ENCODE data around the gene BABAM1. TPM values are rescaled to one million over a fixed set of nuclear protein-coding genes. Genes with fewer than 3 reads are reported as not detected.
A peak's percentile ranks its signal among the peaks of the same experiment; 100 is the strongest.

The BABAM1 gene
- total RNA-seq, 1 donor from 2014 or later, result 92.2 TPM

GRCh38 chr19:17244618-17245534 is 22.4 kb upstream of the BABAM1 start:
- Mint-ChIP-seq H3K9me3 (no peaks in the 10 kb centered on the region), H3K36me3 (no peaks in the 10 kb centered on the region), H3K27ac (peak overlapping the region; percentile 79), H3K27me3 (ENCODE audit: low read depth) (no peaks in the 10 kb centered on the region), H3K4me1 (peaks cover 50% of the 10 kb centered on the region), H3K4me3 (peak overlapping the region; percentile 89)
- TF ChIP-seq CTCF (IDR thresholded peaks at IDR 0.05; ENCODE audit: unreplicated experiment), result no peak
- DNase-seq (ENCODE audit: low spot score in 2 of 2, unreplicated experiment in 2 of 2), result peak in 1 of 2 experiments; percentile 59

- no peaks in the 10 kb centered on the region for H3K9me3 Mint-ChIP-seq
- no peaks in the 10 kb centered on the region for H3K36me3 Mint-ChIP-seq
- H3K27ac Mint-ChIP-seq, result peak within 1 kb of the TSS; percentile 92
- H3K27me3 Mint-ChIP-seq (ENCODE audit: low read depth), result no peaks in the 10 kb centered on the region
- DNase-seq (ENCODE audit: low spot score in 2 of 2, unreplicated experiment in 2 of 2), result peak in 1 of 2 experiments; percentile 72
- H3K4me1 Mint-ChIP-seq, result peaks cover 50% of the 10 kb centered on the region
- TF ChIP-seq CTCF (IDR thresholded peaks at IDR 0.05; ENCODE audit: unreplicated experiment), result no peak
- H3K4me3 Mint-ChIP-seq, result peak within 1 kb of the TSS; percentile 90
These were observed 21.7 kb upstream of the BABAM1 start, which contains the start of gene NR2F6 for GRCh38 chr19:17245535-17245984. TSS of gene NR2F6 (minus strand) at chr19:17245919. CDS start at chr19:17245220, 699 bp downstream.

DNA sequence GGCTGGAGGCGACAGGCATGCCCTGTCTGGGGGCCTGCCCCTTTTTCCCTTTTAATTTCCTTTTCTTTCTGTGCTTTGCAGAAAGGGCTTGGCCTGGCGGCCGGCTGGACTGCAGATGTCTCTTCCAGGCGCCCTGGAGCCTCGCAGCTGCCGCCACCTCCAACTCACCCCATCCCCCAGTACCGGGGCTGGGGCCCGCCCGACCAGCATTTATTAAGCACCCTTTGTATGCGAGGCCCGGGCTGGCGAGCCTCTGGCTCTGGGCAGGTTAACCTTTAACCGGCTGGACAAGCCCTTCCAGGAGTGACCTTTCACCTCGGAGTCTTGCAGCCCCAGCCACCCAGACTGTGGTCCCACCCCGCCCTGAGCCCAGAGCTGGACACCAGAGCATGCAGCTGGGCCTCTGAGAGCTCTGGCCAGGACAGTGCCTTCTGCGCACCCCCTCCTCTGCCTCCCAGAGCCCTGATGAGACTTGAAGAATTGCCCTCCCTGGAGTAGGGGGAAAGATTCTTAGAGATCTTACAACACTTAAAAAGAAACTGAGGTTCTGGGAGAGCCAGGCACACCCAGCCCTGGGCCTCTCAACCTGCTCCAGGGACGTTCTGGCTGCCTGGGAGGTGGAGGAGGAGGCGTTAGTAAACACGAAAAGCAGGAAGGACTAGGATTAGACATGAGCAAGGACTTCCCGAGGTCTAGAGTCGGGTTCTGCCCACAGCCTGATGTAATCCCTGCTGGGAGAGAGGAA is 20.4 kb upstream of the BABAM1 start:
- Mint-ChIP-seq H3K27ac (peak overlapping the region; percentile 82), H3K9me3 (no peaks in the 10 kb centered on the region), H3K4me3 (peak overlapping the region; percentile 90), H3K4me1 (peaks cover 40% of the 10 kb centered on the region), H3K27me3 (ENCODE audit: low read depth) (no peaks in the 10 kb centered on the region), H3K36me3 (no peaks in the 10 kb centered on the region)
- TF ChIP-seq CTCF (IDR thresholded peaks at IDR 0.05; ENCODE audit: unreplicated experiment), result no peak
- DNase-seq (ENCODE audit: low spot score in 2 of 2, unreplicated experiment in 2 of 2), result no peak

DNA sequence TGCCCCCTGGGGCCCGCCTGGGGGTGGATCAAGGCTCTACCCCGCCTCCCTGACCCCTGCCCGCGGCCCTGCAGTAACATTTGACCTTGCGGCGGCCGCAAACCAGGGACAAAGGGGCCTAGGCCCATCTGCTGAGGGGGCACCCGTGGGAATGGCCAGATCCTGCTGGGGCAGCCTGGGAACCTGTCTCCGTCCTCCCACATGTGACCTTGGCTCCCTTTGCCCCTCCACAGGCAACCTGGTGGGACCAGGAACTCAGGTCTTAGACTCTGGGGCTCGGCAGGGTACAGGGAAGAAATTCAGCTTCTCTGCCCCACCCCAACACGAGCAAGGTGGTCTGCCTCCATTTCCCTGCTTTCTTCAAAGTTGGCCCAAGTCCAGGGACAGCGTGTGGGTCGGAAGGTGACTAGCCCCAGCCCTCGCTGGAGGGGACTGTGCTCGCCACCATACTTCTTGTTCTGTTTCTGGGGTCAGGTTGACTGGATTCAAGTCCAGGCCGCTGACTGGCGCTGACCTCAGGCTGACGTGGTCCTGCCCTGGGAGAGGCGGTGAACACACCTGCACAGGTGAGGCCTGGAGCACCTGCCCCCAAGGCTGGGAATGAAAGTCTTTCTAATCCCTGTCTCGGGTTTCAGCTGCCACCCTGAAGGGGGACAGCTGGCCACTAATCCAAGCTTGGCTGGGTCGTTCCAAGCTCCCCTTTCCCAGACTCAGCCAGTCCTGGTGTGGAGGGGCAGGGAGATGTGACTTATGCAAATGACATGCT is 19.0 kb upstream of the BABAM1 start:
- Mint-ChIP-seq H3K27ac (no peak overlapping the region), H3K27me3 (ENCODE audit: low read depth) (no peaks in the 10 kb centered on the region), H3K4me3 (peak overlapping the region; percentile 41), H3K36me3 (no peaks in the 10 kb centered on the region), H3K9me3 (no peaks in the 10 kb centered on the region), H3K4me1 (peaks cover 32% of the 10 kb centered on the region)
- no peak for DNase-seq (ENCODE audit: low spot score in 2 of 2, unreplicated experiment in 2 of 2)
- TF ChIP-seq CTCF (IDR thresholded peaks at IDR 0.05; ENCODE audit: unreplicated experiment), result no peak

DNA sequence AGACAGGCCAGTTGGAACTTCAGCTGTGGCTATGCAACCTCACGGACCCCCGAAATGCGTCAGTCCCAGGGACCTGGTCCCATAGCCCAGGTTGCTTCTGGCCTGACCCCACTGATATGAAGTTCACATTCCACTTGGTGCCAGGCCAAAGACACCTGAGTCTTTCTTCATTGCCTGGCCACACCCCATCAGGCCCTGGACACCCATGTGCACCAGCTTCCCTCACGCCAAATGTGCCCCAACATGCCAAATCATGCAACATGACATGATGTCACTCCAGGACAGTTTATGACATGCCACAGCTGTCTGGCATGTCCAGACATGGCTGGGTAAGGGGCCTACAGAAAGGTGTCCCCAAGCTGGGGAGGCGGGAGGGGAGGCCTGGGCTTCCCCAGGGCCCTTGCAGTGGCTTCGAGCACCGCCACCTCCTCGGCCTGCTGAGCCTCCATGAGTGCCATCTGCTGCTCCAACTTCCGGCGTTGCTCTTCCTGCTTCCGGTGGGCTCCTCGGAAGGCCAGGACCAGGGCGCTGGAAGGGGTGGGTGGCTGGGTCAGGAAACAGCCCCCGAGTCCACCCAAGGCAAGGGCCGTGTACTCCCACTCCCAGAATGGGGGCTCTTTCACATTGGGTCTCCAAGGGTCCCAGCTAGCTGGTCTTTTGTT is 17.2 kb upstream of the BABAM1 start:
- H3K36me3 Mint-ChIP-seq, result no peaks in the 10 kb centered on the region
- H3K27ac Mint-ChIP-seq, result no peak overlapping the region
- no peaks in the 10 kb centered on the region for H3K27me3 Mint-ChIP-seq (ENCODE audit: low read depth)
- H3K9me3 Mint-ChIP-seq, result no peaks in the 10 kb centered on the region
- no peak for DNase-seq (ENCODE audit: low spot score in 2 of 2, unreplicated experiment in 2 of 2)
- H3K4me1 Mint-ChIP-seq, result peaks cover 23% of the 10 kb centered on the region
- TF ChIP-seq CTCF (IDR thresholded peaks at IDR 0.05; ENCODE audit: unreplicated experiment), result no peak
- H3K4me3 Mint-ChIP-seq, result no peak overlapping the region
